ELR (cell line): ENCODE data around the gene BRF1.
A peak's percentile ranks its signal among the peaks of the same experiment; 100 is the strongest.
"Not testable (repeated sequence)": the region's sequence is repeated elsewhere in the genome, so short reads cannot be mapped to it uniquely, and the experiment has no call there.

ENCODE experiments used
- DNase-seq: peaks from one replicate; pipeline ENCODE4 v3.0.0-alpha.2; 2015; ENCODE audit warnings: low read depth

BRF1 gene, protein sequence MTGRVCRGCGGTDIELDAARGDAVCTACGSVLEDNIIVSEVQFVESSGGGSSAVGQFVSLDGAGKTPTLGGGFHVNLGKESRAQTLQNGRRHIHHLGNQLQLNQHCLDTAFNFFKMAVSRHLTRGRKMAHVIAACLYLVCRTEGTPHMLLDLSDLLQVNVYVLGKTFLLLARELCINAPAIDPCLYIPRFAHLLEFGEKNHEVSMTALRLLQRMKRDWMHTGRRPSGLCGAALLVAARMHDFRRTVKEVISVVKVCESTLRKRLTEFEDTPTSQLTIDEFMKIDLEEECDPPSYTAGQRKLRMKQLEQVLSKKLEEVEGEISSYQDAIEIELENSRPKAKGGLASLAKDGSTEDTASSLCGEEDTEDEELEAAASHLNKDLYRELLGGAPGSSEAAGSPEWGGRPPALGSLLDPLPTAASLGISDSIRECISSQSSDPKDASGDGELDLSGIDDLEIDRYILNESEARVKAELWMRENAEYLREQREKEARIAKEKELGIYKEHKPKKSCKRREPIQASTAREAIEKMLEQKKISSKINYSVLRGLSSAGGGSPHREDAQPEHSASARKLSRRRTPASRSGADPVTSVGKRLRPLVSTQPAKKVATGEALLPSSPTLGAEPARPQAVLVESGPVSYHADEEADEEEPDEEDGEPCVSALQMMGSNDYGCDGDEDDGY

DNA sequence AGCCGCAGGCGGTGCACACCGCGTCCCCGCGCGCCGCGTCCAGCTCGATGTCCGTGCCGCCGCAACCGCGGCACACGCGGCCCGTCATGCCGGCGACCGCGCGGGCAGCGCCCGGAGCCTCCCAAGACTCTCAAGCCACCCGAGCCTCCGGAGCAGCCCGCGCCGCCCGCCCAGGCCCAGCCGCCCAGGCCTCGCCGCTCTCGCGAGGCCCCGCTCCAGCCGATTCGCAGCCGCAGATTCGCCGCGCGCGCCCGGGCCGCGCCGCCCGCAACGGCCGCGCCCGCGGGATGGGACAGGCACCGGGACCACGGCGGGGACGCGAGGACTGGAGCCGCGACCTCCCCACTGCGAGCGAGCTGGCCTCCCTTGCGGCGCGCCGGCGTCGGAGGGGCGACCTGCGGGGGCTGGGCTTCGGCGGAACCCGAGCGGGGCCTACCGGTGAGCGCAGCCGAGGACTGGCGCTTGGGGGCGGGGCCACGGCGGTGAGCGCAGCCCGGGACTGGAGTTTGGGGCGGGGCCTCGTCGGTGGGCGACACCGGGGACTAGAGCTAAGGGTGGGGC is at the start of gene BRF1:
TSS of gene BRF1 (minus strand) at position 460 of the 561 bp plus-strand sequence. CDS start at position 88, 372 bp downstream.
- peak; percentile 94 for DNase-seq

DNA sequence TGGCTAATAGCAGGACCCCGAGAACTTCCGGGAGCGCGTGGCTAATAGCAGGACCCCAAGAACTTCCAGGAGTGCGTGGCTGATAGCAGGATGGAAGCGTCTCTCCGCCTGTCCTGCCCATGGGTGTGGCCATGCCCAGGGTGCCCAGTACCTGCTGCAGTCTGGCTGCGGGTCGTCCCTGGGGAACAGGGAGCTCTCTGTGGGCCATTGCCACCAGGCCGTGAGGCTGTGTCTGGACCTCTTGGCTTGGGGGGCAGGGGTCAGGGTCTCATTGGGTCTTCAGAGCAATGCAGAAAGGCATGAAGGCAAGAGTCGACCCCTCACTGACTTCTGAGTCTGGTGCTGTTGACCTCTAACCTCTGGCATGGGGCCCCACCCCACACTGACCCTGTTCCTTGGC is 49.2 kb upstream of the BRF1 start:
- DNase-seq = no peak

DNA sequence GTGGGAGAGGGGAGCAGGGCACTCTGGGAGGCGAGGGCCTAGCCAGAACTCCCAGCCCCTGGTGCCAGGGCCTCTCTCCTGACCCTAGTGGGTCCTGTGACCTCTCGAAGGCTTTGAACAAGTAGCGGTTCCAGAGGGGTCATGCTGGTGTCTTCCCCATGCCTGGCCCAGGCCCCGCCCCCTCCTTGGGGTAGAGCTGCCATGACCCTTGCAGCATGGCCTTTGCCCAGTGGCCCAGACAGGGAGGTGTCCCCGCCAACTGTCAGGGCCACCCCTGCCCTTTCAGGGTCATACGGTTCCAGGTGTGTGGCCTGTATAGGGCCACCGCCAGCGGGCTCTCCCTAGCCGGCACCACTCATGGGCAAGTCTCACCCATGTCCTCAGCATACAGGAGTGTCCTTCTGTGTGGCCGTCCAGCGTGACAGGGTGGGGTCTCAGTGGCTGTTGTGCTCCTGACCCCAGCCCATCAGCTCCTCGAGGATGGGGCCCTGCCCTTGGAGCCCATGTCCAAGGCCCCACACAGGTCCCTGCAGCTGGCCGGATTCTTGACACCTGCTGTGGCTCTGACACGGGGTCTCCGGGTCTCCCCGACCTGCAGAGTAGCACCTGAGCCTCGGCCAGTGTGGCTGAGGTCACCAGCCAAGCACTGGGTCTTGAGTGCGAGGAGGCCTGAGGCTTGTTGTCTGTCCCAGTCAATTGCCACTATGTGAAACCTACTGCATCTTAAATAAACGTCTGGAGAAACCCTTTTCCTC is 48.3 kb upstream of the BRF1 start:
- DNase-seq = no peak

DNA sequence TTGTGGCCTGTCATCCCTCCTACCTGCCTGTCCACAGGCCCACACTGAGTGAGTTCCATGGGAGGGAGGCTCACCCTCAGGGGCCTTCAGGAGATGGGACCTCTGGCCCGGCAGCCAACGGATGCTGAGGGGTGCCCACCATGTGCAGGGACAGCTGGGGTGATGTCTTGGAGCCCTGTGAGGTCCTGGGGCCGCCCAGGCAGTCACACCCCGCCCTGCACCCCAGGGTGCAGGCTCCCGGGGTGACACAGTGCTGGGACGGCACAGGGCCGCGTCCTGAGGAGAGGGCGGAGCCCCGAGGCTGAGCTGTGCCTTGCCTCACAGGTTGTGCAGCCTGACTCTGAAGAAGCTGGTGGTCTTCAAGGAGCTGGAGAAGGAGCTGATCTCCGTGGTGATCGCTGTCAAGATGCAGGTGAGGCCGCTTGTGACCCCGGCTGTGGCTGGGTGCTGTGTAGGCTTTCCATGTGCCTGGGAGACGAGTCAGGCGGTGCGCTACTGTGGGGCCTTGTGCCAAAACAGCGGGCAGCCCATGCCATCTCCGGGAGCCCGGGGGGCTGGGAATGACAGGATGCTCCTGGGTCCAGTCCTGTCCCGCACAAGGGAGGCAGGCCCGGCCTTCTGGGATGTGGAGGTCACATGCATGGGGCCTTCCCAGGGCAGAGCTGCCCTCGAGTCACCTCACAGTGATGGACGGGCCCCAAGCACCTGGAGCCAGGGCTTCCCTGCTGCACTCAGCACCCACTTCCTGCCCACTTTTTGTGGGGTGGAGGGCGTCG is 47.6 kb upstream of the BRF1 start:
- no peak for DNase-seq

DNA sequence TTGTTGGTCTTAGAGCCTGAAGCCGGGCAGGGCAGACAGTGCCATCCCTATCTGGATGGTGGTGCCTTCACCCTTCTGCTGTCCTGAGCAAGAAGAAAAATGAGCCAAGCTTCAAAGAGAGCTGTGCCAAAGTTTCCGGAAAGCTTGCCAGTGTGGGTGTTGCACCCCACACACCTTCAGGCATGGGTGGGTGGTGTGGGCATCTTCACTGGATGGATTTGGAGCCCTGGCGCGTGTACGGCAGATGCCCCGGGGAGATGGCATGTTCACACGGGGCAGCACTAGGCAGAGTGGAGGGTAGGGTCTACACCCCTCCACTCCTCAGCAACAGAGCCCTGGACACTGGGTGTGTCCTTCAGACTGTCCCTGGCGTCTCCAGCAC is 46.8 kb upstream of the BRF1 start:
- DNase-seq = no peak

DNA sequence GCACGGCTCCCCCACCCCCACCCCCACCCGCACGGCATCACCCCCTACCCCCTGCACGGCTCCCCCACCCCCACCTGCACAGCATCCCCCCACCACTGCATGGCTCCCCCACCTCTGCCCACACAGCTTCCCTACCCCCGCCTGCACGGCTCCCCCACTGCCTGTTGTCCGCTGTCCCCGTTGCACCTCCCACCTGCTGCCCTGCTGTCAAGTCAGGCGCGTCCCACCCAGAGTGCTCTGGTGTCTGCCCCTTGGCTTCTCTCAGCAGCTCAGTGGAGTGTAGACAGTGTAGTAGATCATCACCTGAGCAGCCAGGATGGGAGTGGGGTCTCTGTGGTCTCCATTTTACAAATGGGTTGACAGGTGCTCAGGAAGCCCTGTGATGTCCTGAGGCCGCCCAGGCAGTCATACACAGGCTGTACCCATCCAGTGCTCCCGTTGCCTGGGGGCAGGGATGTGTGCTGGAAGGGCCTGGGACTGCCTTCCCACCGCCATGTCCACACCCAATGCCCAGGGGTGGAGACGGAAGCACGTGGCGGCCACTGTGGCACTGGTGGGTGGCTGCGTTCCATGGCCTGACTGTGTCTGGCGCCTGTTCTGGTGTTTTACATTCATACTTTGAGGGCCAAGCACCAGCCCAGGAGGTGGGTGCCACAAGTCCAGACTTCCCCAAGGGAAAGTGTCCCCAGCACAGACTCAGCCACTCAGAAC is 46.2 kb upstream of the BRF1 start:
- DNase-seq = no peak

DNA sequence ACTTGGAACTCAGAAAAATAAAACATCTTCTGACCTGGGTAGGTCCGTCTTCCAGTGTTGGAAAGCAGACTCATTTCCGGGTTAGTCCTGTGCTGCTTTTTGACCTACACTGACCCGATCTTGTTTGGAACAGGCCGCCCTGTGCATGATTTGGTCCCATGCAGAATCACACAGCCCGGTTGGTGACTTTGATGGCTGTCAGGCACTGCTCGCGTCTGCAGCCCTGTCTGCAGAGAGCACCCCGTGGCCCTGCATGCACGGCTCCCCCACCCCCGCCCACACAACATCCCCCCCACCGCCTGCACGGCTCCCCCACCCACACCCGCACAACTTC is 45.4 kb upstream of the BRF1 start:
- DNase-seq = no peak

DNA sequence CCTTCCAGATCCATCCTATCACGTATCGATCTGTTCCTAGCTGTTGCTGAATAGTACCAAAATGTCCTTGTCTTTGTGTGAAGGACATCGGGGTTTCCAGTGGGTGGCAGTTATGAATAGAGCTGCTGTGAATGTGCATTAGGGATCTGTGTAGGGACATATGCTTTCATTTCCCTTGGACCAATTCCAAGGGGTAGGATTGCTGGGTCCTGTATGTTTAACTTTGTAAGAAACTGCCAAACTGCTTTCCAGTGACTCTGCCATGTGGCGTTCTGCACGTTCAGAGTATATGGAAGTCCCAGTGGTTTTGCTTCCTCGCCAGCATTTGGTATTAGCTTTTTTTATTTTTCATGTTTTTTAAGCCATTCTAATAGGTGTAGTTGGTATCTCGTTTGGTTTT is 42.4 kb upstream of the BRF1 start:
- DNase-seq = no peak

DNA sequence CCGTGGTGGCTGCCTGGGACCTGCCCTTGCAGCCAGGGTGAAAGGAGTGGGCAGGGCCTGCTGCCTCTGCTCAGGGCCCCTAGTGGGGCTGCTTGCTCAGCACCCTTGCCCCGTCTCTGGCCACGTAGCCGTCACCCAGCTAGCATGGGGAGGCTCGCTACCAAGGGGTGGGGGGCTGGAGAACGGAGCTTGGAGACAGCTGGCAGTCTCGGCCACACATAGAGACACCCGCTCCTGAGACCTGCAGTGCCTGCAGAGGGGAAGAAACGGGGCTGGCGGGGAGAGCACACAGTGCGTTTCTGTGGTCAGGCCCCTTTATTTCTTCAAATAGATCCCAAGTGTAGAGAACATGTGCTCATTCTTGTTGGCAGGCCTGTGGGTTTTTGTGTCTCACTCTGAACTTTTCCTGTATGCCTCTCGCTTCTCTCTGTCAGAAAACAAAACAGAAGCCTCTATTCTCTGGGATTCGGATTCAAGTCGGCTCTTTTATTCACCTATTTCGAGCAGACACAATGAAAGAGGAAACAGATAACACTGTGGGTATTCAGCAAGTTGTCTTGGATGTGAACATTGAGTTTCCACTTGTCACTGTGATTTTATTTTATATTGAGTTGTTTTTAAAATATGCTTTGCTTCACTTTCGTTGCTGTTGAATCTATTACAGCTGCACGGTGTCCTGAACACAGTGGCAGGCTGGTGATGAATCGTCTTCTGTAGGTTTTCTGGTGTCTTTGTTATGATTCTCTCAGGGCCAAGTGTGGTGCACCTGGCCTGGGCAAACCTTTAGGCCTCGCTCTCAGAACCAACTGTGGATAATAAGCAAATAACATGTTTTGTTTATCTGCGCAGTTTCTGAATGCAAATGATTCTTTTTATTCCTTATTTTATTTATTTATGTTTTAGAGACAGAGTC is 40.3 kb upstream of the BRF1 start:
- no peak for DNase-seq

DNA sequence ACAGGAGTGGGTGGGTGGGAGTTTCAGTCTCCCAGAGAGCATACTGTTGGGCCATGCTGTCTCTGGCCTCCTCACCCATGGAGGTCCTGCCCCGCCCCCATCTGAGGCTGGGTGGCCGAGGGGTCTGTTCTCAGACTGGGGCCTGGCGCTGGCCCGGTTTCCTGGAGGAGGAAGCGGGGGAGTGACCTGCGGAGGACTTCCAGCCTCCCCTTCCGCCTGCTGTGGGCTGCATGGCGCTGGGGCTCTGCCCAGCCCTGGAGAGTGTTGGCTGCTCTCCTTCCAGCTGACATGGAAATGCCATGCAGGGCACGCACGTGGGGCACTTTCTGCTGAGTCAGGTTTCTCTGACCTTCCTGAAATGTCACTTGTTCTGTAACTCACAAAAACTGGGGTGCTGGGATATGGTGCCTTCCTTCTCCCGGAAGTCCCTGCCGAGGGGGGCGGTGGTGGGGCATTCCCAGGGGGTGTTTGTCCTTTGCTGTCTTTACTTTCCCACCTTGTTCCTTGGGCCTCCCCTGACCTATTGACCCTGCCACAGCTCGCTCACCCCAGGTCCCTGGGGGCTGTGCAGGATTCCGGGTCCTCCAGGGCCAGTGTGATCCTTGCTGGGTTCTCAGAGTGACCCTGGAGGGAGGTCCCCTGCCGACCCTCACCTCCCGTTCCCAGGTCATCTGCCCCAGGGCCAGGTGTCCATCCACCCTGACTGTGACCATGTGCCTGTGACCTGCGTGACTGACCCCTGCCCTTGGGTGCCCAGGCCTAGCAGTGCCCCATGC is 37.4 kb upstream of the BRF1 start:
- DNase-seq = no peak

DNA sequence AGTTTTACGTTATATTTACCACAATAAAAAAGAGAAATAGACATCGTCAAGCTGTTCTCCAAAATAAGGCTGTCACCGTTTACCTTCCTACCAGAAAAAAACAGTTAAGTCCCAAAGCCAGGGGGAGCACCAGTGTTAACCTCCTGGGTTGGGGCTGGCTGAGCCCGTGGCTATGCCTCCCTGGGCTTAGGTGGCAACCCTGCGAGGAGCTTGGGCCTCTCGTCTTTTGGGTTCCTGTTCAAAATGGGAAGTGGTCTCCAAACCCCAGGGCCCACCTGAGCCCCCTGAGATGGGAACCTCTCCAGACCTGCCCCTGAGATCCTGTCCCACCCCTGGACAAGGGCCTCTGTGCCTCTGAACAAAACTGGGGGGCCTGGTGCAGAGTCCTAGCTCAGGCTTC is 36.6 kb upstream of the BRF1 start:
- DNase-seq = no peak

DNA sequence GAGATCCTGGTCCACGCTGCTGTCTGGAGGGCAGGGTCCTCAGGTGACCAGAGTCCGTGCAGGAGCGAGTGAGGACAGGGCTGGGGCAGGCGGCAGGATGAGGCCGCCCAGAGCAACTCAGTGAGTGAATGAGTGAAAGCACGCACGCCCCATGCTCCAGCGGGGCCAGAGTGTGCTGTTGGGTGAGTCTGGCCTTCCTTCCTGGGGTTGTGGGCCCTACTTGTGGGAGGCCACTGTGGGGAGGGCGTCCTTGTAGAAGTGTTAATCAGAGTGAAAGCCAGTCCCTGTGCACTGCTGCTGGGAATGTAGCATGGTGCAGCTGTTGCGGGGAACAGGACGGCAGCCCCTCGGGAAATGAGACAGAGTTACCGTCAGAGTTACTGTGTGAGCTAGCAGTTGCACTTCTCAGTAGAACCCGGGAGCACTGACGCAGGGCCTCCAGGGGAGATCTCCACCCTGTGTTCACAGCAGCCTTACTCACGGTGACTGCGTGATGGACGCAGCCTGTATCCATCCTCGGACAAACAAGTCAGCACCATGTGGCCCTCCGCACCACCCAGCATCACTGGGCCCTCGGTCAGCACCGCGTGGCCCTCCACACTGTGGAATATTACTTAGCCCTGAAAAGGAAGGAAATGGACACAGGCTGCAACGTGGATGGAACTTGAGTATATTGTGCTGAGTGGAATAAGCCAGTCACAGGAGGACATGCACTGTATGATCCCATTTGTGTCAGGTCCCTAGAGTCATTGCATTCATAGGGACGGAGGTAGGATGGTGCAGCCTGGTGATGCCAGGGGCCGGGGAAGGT is 35.9 kb upstream of the BRF1 start:
- no peak for DNase-seq

DNA sequence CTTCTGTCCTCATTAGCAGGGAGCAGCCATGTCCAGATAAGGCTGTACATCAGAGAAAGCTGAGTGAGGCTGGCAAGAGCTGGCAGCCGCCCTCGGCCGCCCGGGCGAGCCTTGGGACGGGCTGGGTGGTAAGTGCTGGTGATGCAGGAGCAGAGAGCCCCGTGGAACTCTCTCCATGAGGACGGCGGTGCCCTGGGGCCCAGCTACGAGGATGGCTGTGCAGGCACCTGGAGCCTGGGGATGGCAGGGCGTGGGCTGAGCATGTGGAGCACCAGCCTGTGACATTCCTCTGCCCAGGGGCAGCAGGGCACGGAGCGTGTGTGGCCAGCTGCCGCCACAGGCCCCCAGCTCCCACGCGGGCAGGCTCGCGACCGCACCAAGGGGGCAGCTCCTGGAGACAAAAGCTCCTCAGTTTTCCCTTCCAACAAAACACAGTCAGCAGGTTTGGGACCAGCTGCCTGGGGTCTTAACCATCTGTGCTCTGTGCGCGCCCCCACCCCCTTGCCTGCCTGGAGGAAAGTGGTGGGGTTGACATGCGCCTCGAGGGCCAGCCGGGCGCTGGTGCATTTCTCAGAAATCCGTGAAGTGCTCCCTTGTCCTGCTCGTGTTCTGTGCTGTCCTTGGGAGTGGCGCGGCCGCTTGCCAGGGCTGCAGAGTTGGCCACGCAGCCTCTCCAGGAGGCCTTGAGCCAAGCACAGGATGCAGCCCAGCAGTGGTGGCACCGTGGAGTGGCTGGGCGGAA is 35.1 kb upstream of the BRF1 start:
- DNase-seq = no peak

DNA sequence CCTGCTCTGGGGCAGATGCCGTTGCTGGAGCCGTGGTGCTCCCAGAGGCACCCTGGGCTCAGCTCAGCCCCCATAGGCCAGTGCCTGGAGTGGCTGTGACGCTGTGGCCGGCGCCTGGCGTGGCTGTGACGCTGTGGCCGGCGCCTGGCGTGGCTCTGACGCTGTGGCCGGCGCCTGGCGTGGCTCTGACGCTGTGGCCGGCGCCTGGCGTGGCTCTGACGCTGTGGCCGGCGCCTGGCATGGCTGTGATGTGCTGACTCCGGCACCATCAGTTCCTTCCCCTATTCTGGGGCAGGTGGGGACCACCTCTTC is 34.4 kb upstream of the BRF1 start:
- not testable (repeated sequence) for DNase-seq

DNA sequence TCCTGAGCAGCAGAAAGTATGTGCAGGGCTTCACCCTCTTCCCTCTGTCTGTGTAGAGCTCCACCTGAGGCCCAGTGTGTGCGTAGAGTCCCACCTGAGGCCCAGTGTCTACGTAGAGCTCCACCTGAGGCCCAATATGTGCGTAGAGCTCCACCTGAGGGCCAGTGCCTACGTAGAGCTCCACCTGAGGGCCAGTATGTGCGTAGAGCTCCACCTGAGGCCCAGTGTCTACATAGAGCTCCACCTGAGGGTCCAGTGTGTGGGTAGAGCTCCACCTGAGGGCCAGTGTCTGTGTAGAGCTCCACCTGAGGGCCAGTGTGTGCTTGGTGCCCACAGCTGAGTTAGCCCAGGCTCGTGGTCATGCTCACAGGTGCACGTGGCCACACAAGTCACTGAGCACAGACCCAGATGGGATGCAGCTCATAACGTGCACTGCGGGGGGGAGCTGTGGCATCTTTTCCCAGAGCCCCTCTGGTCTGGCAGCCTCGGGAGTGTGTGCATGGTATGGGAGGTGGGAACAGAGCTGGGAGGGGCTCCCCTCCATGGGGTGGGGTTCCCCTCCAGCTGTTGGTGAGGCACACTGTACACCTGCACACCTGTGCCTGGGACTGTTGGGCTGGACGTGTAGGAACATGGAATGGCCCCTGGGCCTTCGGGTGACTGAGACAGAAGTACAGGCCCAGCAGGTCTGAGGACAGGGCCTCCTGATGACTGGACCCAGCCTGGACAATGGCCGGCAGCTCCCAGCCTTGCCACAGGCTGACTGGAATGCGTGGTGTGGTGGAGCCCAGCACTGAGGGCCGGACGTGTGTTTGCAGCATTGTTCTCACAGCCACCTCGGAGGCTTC is 33.8 kb upstream of the BRF1 start:
- no peak for DNase-seq

DNA sequence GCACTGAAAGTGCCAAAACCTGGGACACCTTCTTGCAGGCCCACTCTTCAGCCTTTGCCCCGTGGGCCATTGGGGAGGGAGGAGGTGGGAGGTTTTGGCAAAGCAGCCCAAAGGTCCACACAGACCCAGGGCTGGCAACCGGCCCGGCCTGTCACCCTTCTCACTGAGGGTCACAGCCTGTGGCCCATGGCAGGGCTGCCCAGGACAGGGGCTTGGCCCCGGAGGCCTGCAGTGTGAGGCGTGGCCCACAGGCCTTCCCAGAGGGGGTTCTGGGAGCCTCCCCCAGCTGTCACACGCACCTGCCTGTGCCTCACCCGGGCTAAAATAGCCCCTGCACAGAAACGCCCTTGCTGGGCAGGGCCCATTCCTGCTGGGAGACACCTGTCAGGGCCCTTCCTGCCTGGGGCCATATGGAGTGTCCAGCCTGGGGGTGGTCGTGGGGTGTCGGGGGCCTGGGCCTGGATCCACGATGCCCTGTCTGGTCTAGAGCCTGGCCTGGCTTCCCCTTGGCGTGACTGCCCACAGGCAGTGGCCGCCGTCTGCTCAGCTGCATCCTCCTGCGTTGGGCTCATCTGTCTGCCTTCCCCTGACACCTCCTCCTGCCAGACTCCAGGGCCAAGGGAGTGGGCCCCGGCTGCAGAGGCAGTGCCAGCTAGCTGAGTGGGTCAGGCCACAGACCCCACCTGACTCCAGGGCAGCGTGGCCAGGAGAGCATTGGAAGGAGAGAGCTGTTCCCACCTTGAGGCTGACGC is 33.0 kb upstream of the BRF1 start:
- no peak for DNase-seq
